ENCODE measurements around the gene RNF144A. TPM values are rescaled to one million over a fixed set of nuclear protein-coding genes. Genes with fewer than 3 reads are reported as not detected.

Gene RNF144A
- total RNA-seq, 1 experiment from 2014 or later: 13.0 TPM

GRCh38 chr2:7045601-7046590 is 128.7 kb downstream of the RNF144A start:
- H3K36me3 ChIP-seq (ENCODE audit: control insufficient read depth in 1 of 2, insufficient read depth in 2 of 2, low read length in 2 of 2): no peaks in the 10 kb centered on the region
- no peaks in the 10 kb centered on the region for H4K20me1 ChIP-seq (ENCODE audit: insufficient read depth)
- intact Hi-C loops (cut with micrococcal nuclease): loop anchor here (10.0 kb wide), 1 partner anchor 221 kb away; no protein-coding TSS in a partner anchor
- H2AFZ ChIP-seq (ENCODE audit: low read depth, low read length, poor library complexity, severe bottlenecking): no peak overlapping the region
- ChIA-PET POLR2A (no interaction called here), CTCF (no interaction called here), RAD21 (ENCODE audit: low non-redundant PET in 1 of 2, low total read pairs in 2 of 2, uncharacterized antibody in 2 of 2, unreplicated experiment in 2 of 2) (no interaction called here)
- H3K9me3 ChIP-seq (ENCODE audit: control insufficient read depth in 1 of 2, insufficient read depth in 1 of 2, low read depth in 1 of 2, low read length in 2 of 2): no peaks in the 10 kb centered on the region
- H3K4me2 ChIP-seq (ENCODE audit: low read length): no peak overlapping the region
- no peak overlapping the region for H3K9ac ChIP-seq (ENCODE audit: low read length)
- H3K27me3 ChIP-seq (ENCODE audit: insufficient read depth, low read length): no peaks in the 10 kb centered on the region
- H3K9me2 ChIP-seq (ENCODE audit: insufficient read depth): no peaks in the 10 kb centered on the region
- no peaks in the 10 kb centered on the region for H3K4me1 ChIP-seq (ENCODE audit: control insufficient read depth in 1 of 2, insufficient read depth in 2 of 2, low read length in 2 of 2)
- H3K79me2 ChIP-seq (ENCODE audit: insufficient read depth, low read length): no peaks in the 10 kb centered on the region
- H3K4me3 ChIP-seq (replicated peaks in 1 of 2; ENCODE audit: low read depth in 1 of 2, low read length in 2 of 2): no peak overlapping the region
- DNase-seq (ENCODE audit: low read depth, low spot score): no peak
- H3K27ac ChIP-seq (ENCODE audit: low read depth, low read length): no peak overlapping the region
- BruUV-seq (replicated peaks): no TSS peak
- no peak for TF ChIP-seq SRF (IDR thresholded peaks at IDR 0.05; ENCODE audit: low read depth)
- TF ChIP-seq YY1 (IDR thresholded peaks at IDR 0.05; ENCODE audit: extremely low read depth, insufficient replicate concordance, low read depth, low read length): no peak
- TF ChIP-seq CEBPB (IDR thresholded peaks at IDR 0.05; ENCODE audit: low read depth): no peak
- TF ChIP-seq ZBTB33 (IDR thresholded peaks at IDR 0.05; ENCODE audit: extremely low read depth, insufficient replicate concordance, low read length): no peak
- TF ChIP-seq ZFX (IDR thresholded peaks at IDR 0.05): no peak
- no peak for TF ChIP-seq TCF7L2 (IDR thresholded peaks at IDR 0.05; ENCODE audit: borderline replicate concordance, extremely low read depth, insufficient read depth, insufficient read length)
- no peak for TF ChIP-seq SP1 (IDR thresholded peaks at IDR 0.05; ENCODE audit: low read depth)
- no peak for TF ChIP-seq ZNF274 (IDR thresholded peaks at IDR 0.05; ENCODE audit: low read depth, low read length)
- TF ChIP-seq SIN3A (IDR thresholded peaks at IDR 0.05; ENCODE audit: low read depth): no peak
- ATAC-seq: no peak

Measured in HCT116 (cell line).